Measurements from ENCODE around the gene CRABP2. TPM values are rescaled to one million over a fixed set of nuclear protein-coding genes. Genes with fewer than 3 reads are reported as not detected.

CRABP2 gene
- total RNA-seq, 1 donor from 2014 or later: 146 TPM

- H3K27ac Mint-ChIP-seq (ENCODE audit: unreplicated experiment): no peak overlapping the region
- TF ChIP-seq CTCF (IDR thresholded peaks at IDR 0.05): peak; percentile 69
Observed at GRCh38 chr1:156726549-156727226, 21.3 kb upstream of the CRABP2 start.

GRCh38 chr1:156725683-156726280 lies 20.4 kb upstream of the CRABP2 start:
- H3K27me3 Mint-ChIP-seq (ENCODE audit: unreplicated experiment): no peaks in the 10 kb centered on the region
- H3K27ac Mint-ChIP-seq (ENCODE audit: unreplicated experiment): no peak overlapping the region
- peaks cover 16% of the 10 kb centered on the region for H3K36me3 Mint-ChIP-seq (ENCODE audit: unreplicated experiment)
- peak; percentile 97 for TF ChIP-seq CTCF (IDR thresholded peaks at IDR 0.05)
- no peaks in the 10 kb centered on the region for H3K9me3 Mint-ChIP-seq (ENCODE audit: unreplicated experiment)
- H3K4me1 Mint-ChIP-seq (ENCODE audit: unreplicated experiment): peaks cover 13% of the 10 kb centered on the region
- no peak overlapping the region for H3K4me3 Mint-ChIP-seq (ENCODE audit: unreplicated experiment)
- DNase-seq (ENCODE audit: extremely low spot score, unreplicated experiment): peak; percentile 95

More at GRCh38 chr1:156726549-156727226, 21.3 kb upstream of the CRABP2 start:
- Mint-ChIP-seq H3K4me3 (ENCODE audit: unreplicated experiment) (no peak overlapping the region), H3K9me3 (ENCODE audit: unreplicated experiment) (no peaks in the 10 kb centered on the region), H3K27me3 (ENCODE audit: unreplicated experiment) (no peaks in the 10 kb centered on the region), H3K36me3 (ENCODE audit: unreplicated experiment) (peaks cover 12% of the 10 kb centered on the region), H3K4me1 (ENCODE audit: unreplicated experiment) (peaks cover 13% of the 10 kb centered on the region)
- no peak for DNase-seq (ENCODE audit: extremely low spot score, unreplicated experiment)

- no peak overlapping the region for H3K27ac Mint-ChIP-seq (ENCODE audit: unreplicated experiment)
- peaks cover 21% of the 10 kb centered on the region for H3K36me3 Mint-ChIP-seq (ENCODE audit: unreplicated experiment)
- H3K4me3 Mint-ChIP-seq (ENCODE audit: unreplicated experiment): no peak overlapping the region
- no peak for TF ChIP-seq CTCF (IDR thresholded peaks at IDR 0.05)
- H3K4me1 Mint-ChIP-seq (ENCODE audit: unreplicated experiment): peaks cover 4% of the 10 kb centered on the region
- DNase-seq (ENCODE audit: extremely low spot score, unreplicated experiment): no peak
- no peaks in the 10 kb centered on the region for H3K27me3 Mint-ChIP-seq (ENCODE audit: unreplicated experiment)
- H3K9me3 Mint-ChIP-seq (ENCODE audit: unreplicated experiment): no peaks in the 10 kb centered on the region
Observed at GRCh38 chr1:156721535-156721934, 16.2 kb upstream of the CRABP2 start.

- H3K4me1 Mint-ChIP-seq (ENCODE audit: unreplicated experiment): peaks cover 4% of the 10 kb centered on the region
- no peak overlapping the region for H3K4me3 Mint-ChIP-seq (ENCODE audit: unreplicated experiment)
- no peak for DNase-seq (ENCODE audit: extremely low spot score, unreplicated experiment)
- H3K9me3 Mint-ChIP-seq (ENCODE audit: unreplicated experiment): no peaks in the 10 kb centered on the region
- no peaks in the 10 kb centered on the region for H3K27me3 Mint-ChIP-seq (ENCODE audit: unreplicated experiment)
- peaks cover 23% of the 10 kb centered on the region for H3K36me3 Mint-ChIP-seq (ENCODE audit: unreplicated experiment)
- TF ChIP-seq CTCF (IDR thresholded peaks at IDR 0.05): no peak
- H3K27ac Mint-ChIP-seq (ENCODE audit: unreplicated experiment): no peak overlapping the region
Observed at GRCh38 chr1:156721131-156721530, 15.7 kb upstream of the CRABP2 start.

GRCh38 chr1:156717351-156717750 lies 12.0 kb upstream of the CRABP2 start:
- Mint-ChIP-seq H3K27me3 (ENCODE audit: unreplicated experiment) (no peaks in the 10 kb centered on the region), H3K36me3 (ENCODE audit: unreplicated experiment) (peaks cover 18% of the 10 kb centered on the region), H3K4me3 (ENCODE audit: unreplicated experiment) (no peak overlapping the region), H3K4me1 (ENCODE audit: unreplicated experiment) (peaks cover 21% of the 10 kb centered on the region), H3K9me3 (ENCODE audit: unreplicated experiment) (no peaks in the 10 kb centered on the region), H3K27ac (ENCODE audit: unreplicated experiment) (no peak overlapping the region)
- no peak for TF ChIP-seq CTCF (IDR thresholded peaks at IDR 0.05)
- no peak for DNase-seq (ENCODE audit: extremely low spot score, unreplicated experiment)
